Stimulated activated naive CD8-positive, alpha-beta T cell treated with anti-CD3 and anti-CD28 coated beads, Interleukin-15, Interleukin-2, amounts not matched to agents 100 U/mL and 50 U/mL, for 24 hours (primary cell): ENCODE measurements around the gene MRPL43.

Experiments used
- ATAC-seq: fragments of 150-1000 bp; cut with Tn5 transposase; one replicate; pipeline ENCODE4 v1.10.0; 2021
- DNase-seq: peaks from one replicate; pipeline ENCODE4 v3.0.0; 2021

Gene MRPL43

DNA sequence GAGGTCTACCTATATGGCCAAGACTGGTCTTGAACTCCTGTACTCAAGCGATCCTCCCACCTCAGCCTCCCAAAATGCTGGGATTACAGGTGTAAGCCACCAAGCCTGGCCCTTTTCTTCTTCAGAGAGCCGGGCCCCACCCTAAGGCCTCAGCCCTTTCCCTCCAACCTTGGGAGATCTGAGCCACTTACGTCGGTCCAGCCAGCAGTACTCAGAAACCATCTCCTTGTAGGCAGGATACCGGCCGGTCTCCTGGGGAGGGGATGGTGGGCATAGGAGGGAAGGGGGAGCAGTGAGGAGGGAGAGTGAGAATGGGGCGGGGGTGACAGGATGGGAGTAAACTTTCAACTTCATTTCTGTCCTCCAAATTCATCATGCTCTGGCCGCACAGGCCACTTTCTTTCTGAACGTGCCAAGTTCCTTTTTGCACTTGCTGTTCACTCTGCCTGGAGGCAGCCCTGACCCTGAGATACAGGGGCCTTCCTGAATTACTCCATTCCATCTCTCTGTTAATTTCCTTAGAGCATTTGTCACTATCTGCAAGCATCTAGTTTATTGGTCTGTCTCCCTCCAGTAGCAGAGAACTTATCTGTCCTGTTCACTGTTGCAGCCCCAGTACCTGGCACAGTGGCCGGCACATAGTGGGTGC, 33.3 kb upstream of the MRPL43 start:
- no peak for ATAC-seq
- no peak for DNase-seq

DNA sequence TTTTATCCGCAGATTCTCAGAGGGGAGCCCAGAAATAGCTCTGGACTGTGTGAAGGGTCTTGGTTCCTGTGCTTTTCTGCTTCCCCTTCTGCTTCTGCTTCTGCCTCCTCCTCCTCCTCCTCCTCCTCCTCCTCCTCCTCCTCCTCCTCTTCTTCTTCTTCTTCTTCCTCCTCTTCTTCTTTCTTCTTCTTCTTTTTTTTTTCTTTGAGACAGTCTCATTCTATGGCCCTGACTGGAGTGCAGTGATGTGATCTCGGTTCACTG, 32.1 kb upstream of the MRPL43 start:
- DNase-seq (no peak), ATAC-seq (no peak)

GRCh38 chr10:101018600-101019439, 31.5 kb upstream of the MRPL43 start:
- DNase-seq (peak; percentile 90), ATAC-seq (peak; percentile 75)

DNA sequence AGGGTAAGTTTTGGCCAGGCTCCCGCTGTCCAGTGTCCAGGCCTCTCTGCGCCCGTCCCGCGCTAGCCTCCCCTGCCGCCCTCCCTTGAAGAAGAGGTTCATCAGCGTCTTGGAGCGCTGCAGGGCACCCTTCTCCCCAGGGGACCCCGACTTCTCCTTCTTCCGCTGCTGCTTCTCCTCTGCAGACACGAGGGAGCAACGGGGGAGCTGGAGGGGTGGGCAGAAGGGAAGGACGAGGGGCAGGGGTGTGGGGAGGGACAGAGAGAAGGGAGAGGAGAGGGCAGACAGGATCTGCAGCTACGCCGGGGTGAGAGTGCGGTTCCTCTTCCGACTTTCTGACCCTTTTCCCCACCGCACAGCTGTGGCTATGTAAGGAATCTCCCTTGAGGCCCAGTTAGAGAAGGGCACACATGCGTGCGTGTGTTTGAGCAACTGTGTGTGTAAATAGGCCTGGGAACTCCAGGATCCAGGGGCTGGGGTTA, 30.9 kb upstream of the MRPL43 start:
- ATAC-seq, result no peak
- DNase-seq, result no peak

DNA sequence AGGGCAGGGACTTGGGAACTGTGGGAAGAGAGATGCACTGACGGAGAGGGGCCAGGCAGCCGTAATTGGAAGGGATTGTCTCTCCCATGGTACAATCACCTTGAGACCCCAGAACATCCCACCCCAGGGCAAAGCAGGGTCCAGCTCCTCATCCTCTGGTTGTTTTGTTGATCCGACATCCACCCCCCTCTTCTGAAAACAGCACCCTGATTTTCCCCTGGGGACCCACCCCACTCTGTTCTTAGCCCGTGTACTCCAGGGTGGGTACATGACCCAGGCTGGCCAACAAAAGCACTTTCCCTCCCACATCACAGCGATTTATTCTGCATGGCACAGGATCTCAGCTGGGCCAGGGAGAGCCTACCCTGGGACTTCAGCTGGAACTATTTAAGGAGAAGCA, 29.5 kb upstream of the MRPL43 start:
- no peak for ATAC-seq
- no peak for DNase-seq

GRCh38 chr10:101015582-101015973, 28.3 kb upstream of the MRPL43 start:
- ATAC-seq (no peak), DNase-seq (no peak)

DNA sequence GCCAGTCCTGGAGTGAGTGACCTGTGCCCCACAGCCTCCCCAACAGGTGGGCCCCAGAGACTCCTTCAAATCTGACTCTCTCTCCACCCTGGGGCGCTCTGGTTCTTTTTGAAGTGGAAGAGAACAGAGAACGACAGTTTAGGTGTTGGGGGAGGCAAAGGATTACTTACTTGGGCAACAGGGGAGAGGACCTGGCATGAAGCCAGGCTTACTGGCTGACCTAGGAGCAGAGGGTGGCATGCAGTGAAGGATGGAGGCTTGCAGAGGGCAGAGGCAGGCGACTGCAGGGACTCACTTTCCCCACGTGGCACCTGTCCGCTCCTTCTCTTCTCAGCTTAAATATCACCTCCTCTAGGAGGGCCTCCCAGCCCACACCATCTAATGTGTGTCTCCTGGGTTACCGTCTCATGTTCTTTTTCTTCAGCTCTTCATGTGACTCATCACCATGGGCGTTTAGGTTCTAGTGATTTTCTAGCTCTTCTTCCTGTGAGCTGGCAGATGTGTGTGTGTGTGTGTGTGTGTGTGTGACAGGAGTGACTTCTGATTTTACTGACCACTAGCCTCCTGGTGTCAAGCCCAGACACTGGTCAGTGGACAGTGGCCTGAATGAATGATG, 27.8 kb upstream of the MRPL43 start:
- DNase-seq (no peak), ATAC-seq (peak; percentile 29)

DNA sequence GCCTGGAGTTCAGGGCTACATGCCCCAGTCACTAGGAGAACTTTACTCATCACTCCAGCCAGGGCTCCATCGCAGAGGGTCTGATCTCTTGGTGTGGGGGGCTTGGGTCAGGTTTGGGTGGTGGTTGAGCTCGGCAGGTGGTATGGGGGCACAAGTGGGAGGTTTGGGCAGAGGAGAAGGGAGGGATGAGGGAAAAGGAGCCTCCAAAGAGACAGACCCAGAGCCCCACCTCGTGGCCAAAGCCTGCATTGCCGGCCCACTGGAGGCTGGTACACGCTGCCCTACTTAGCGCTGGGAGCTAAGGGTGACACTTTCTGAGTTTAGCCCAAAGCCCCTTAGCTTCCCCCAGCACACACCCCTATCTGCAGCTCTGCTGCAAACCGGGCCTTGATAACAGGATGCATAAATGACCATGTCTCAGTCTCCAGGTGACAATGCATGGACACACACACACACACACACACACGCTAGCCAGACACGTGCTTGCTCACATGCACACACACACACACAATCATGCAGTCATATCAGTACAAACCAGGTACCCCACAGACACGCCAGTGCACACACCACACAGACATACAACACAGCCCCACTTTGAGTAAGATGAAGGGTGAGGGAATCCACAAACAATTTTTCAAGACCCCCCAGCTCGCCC, 27.1 kb upstream of the MRPL43 start:
- no peak for ATAC-seq
- peak; percentile 89 for DNase-seq

- ATAC-seq (no peak), DNase-seq (no peak)
These were observed 26.1 kb upstream of the MRPL43 start for GRCh38 chr10:101013365-101013825.

- DNase-seq (peak; percentile 88), ATAC-seq (peak; percentile 84)
These were observed 25.4 kb upstream of the MRPL43 start for GRCh38 chr10:101012525-101013364.

GRCh38 chr10:101011517-101012423, 24.5 kb upstream of the MRPL43 start:
- DNase-seq, result no peak
- no peak for ATAC-seq

- ATAC-seq, result no peak
- no peak for DNase-seq
These were observed 23.0 kb upstream of the MRPL43 start for GRCh38 chr10:101010329-101010728.

DNA sequence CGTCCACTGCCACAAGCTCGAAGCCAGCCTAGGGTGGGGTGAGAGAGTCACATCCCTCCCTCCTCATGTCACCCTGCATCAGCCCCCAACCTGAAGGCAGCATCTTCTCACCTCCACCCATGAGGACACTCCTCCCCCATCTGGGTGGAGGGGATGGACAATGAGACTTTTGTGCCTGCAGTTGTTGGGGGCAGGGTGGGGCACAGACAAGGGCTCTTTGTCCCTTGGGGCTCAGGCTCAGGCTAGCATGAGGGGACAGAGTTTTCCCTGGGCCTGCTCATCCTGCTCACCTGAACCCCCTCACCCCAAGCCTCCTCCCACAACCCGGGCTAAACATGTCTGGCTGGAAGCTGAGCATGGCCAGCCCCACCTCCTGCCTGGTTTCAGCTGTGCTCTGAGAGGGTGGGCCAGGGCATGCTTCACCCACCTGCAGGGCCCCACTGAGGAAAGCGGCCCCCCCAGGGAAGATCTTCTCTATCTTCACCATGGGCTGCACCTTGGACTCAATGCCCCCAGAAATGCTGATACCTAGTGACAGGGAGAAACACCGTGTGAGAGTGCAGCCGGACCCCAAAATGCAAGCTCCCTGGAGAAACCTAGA, 21.6 kb upstream of the MRPL43 start:
- ATAC-seq (no peak), DNase-seq (no peak)

GRCh38 chr10:101007915-101008822, 20.9 kb upstream of the MRPL43 start:
- ATAC-seq (no peak), DNase-seq (no peak)

DNA sequence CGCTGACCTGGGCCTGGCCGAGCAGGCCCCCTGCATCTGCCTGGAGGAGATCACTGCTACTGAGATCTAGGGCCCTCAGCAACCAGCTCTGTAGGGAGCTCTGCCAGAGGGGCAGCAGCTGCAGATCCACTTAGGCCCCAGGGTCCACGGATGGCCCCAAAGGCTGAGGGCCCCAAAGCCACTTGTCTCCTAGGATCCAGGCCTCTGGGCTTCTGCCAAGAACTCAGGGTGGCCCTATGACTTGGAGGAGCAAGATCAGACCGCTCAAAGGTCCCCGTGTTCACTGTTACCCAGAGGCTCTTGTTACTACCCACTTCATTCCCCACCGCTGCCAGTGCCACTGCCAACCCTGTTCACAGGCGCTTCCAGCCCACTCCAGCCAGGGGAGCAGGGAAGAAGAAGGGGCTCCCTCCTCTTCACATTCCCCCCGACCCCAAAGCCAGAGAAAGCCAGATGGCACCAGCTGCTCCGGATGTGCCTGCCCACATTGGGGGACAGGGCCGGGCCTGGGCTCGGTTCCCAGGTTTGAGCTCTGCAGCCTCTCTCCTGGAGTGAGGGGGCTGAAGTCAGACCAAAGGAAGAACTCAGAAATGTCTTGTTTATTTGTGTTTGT, 19.9 kb upstream of the MRPL43 start:
- no peak for DNase-seq
- ATAC-seq, result no peak

GRCh38 chr10:101006593-101007098, 19.3 kb upstream of the MRPL43 start:
- no peak for DNase-seq
- ATAC-seq, result no peak

- DNase-seq, result no peak
- ATAC-seq, result no peak
These were observed 18.7 kb upstream of the MRPL43 start for GRCh38 chr10:101005869-101006567.

DNA sequence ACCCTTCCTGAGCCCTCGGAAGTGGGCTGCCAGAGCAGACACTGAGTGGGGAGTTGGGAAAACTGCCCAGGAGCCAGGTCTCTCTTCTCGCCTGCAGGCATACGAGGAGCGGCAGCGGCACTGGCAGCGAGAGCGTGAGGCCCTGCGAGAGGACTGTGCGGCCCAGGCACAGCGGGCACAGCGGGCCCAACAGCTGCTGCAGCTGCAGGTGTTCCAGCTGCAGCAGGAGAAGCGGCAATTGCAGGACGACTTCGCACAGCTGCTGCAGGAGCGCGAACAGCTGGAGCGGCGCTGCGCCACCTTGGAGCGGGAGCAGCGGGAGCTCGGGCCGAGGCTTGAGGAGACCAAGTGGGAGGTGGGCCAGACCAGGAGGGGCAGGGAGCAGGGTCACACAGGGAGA, 18.1 kb upstream of the MRPL43 start:
- DNase-seq (no peak), ATAC-seq (no peak)
